ENCODE results near the gene KIAA1614. TPM values are rescaled to one million over a fixed set of nuclear protein-coding genes. Genes with fewer than 3 reads are reported as not detected.
A peak's percentile ranks its signal among the peaks of the same experiment; 100 is the strongest.

KIAA1614 gene
- total RNA-seq, 1 donor from 2014 or later: 9.1 TPM

- no peak for TF ChIP-seq CTCF (IDR thresholded peaks at IDR 0.05; ENCODE audit: borderline replicate concordance)
- no peak for DNase-seq
- no peaks in the 10 kb centered on the region for H3K27me3 ChIP-seq (ENCODE audit: low read depth)
- H3K4me1 ChIP-seq: peaks cover 30% of the 10 kb centered on the region
- no peak overlapping the region for H3K4me3 ChIP-seq
- H3K36me3 ChIP-seq: no peaks in the 10 kb centered on the region
- H3K9me3 ChIP-seq (replicated peaks): no peaks in the 10 kb centered on the region
- intact Hi-C loops (cut with micrococcal nuclease): no loop called here
- no peak overlapping the region for H3K27ac ChIP-seq (replicated peaks)
Observed at GRCh38 chr1:180909005-180909414, 3.7 kb upstream of the KIAA1614 start.

GRCh38 chr1:180909462-180909976 is 3.2 kb upstream of the KIAA1614 start:
- Histone ChIP-seq H3K27ac (replicated peaks) (no peak overlapping the region), H3K4me1 (peaks cover 30% of the 10 kb centered on the region), H3K9me3 (replicated peaks) (no peaks in the 10 kb centered on the region), H3K4me3 (no peak overlapping the region), H3K36me3 (no peaks in the 10 kb centered on the region), H3K27me3 (ENCODE audit: low read depth) (no peaks in the 10 kb centered on the region)
- no peak for TF ChIP-seq CTCF (IDR thresholded peaks at IDR 0.05; ENCODE audit: borderline replicate concordance)
- intact Hi-C loops (cut with micrococcal nuclease): no loop called here
- no peak for DNase-seq

GRCh38 chr1:180911640-180912191 is 981 bp upstream of the KIAA1614 start:
- DNase-seq: no peak
- Histone ChIP-seq H3K9me3 (replicated peaks) (no peaks in the 10 kb centered on the region), H3K36me3 (peaks cover 5% of the 10 kb centered on the region), H3K4me3 (peak overlapping the region; percentile 80), H3K27ac (replicated peaks) (peak overlapping the region; percentile 90), H3K4me1 (peaks cover 30% of the 10 kb centered on the region), H3K27me3 (ENCODE audit: low read depth) (no peaks in the 10 kb centered on the region)
- intact Hi-C loops (cut with micrococcal nuclease): no loop called here
- TF ChIP-seq CTCF (IDR thresholded peaks at IDR 0.05; ENCODE audit: borderline replicate concordance): no peak

GRCh38 chr1:180912211-180912800 is 391 bp upstream of the KIAA1614 start:
- Histone ChIP-seq H3K4me3 (peak overlapping the region; percentile 80), H3K36me3 (peaks cover 10% of the 10 kb centered on the region), H3K27ac (replicated peaks) (peak overlapping the region; percentile 90), H3K4me1 (peaks cover 30% of the 10 kb centered on the region), H3K9me3 (replicated peaks) (no peaks in the 10 kb centered on the region), H3K27me3 (ENCODE audit: low read depth) (no peaks in the 10 kb centered on the region)
- intact Hi-C loops (cut with micrococcal nuclease): no loop called here
- no peak for DNase-seq
- no peak for TF ChIP-seq CTCF (IDR thresholded peaks at IDR 0.05; ENCODE audit: borderline replicate concordance)

GRCh38 chr1:180915426-180915965 is 2.8 kb downstream of the KIAA1614 start:
- Histone ChIP-seq H3K36me3 (peaks cover 20% of the 10 kb centered on the region), H3K27ac (replicated peaks) (no peak overlapping the region), H3K4me1 (peaks cover 30% of the 10 kb centered on the region), H3K4me3 (no peak overlapping the region), H3K9me3 (replicated peaks) (no peaks in the 10 kb centered on the region), H3K27me3 (ENCODE audit: low read depth) (no peaks in the 10 kb centered on the region)
- no peak for DNase-seq
- no peak for TF ChIP-seq CTCF (IDR thresholded peaks at IDR 0.05; ENCODE audit: borderline replicate concordance)
- intact Hi-C loops (cut with micrococcal nuclease): no loop called here

All from left ventricle myocardium inferior (tissue), 1 donor.